Measurements from ENCODE around the gene DNASE1.

DNA sequence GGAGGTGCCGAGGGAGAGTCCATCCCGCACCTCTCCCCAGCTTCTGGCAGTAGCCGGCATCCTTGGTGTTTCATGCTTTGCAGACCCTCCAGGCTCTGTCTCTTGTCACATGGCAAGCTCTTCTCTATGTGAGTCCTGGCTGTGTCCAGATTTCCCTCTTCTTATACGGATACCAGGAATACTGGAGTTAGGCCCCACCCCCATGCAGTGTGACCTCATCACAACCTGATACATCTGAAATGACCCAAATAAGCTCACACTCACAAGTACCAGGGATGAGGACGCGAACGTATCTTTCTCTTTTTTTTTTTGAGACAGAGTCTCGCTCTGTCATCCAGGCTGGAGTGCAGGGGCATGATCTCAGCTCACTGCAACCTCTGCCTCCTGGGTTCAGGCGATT, 39.6 kb downstream of the DNASE1 start:
- TF ChIP-seq, protein P1, sequence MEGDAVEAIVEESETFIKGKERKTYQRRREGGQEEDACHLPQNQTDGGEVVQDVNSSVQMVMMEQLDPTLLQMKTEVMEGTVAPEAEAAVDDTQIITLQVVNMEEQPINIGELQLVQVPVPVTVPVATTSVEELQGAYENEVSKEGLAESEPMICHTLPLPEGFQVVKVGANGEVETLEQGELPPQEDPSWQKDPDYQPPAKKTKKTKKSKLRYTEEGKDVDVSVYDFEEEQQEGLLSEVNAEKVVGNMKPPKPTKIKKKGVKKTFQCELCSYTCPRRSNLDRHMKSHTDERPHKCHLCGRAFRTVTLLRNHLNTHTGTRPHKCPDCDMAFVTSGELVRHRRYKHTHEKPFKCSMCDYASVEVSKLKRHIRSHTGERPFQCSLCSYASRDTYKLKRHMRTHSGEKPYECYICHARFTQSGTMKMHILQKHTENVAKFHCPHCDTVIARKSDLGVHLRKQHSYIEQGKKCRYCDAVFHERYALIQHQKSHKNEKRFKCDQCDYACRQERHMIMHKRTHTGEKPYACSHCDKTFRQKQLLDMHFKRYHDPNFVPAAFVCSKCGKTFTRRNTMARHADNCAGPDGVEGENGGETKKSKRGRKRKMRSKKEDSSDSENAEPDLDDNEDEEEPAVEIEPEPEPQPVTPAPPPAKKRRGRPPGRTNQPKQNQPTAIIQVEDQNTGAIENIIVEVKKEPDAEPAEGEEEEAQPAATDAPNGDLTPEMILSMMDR (IDR thresholded peaks at IDR 0.05): no peak
- TF ChIP-seq POLR2A (IDR thresholded peaks at IDR 0.05): no peak
